GM19043 (cell line): ENCODE data around the gene HIPK3.

Experiments
- ATAC-seq: cut with Tn5 transposase; IDR thresholded peaks from one replicate; pipeline ENCODE4 v1.9.1; 2021; ENCODE audit warnings: low read depth; ENCODE audit not compliant: unreplicated experiment

HIPK3 gene

GRCh38 chr11:33387996-33388395 lies 130.8 kb downstream of the HIPK3 start:
- ATAC-seq, result peak; percentile 51

GRCh38 chr11:33388793-33389525 lies 131.8 kb downstream of the HIPK3 start:
- no peak for ATAC-seq

- peak; percentile 50 for ATAC-seq
These were observed 132.5 kb downstream of the HIPK3 start for GRCh38 chr11:33389635-33390034.

GRCh38 chr11:33390944-33391892 lies 134.0 kb downstream of the HIPK3 start:
- ATAC-seq, result no peak

- ATAC-seq, result no peak
These were observed 134.7 kb downstream of the HIPK3 start for GRCh38 chr11:33391893-33392251.

GRCh38 chr11:33394431-33395109 lies 137.4 kb downstream of the HIPK3 start:
- ATAC-seq, result no peak

- ATAC-seq, result no peak
These were observed 139.2 kb downstream of the HIPK3 start for GRCh38 chr11:33396361-33396760.

- ATAC-seq, result no peak
These were observed 142.2 kb downstream of the HIPK3 start for GRCh38 chr11:33399421-33399820.

GRCh38 chr11:33402066-33402465 lies 144.9 kb downstream of the HIPK3 start:
- ATAC-seq, result no peak

GRCh38 chr11:33403344-33403743 lies 146.2 kb downstream of the HIPK3 start:
- ATAC-seq, result no peak

- no peak for ATAC-seq
These were observed 148.8 kb downstream of the HIPK3 start for GRCh38 chr11:33405834-33406602.
